ES-I3 (cell line): ENCODE measurements around the gene COL20A1.

Experiments used
- H3K36me3 ChIP-seq: 2 replicates; pipeline ENCODE4 v1.6.1; 2013; ENCODE audit warnings: mild to moderate bottlenecking, low read length, control low read depth, moderate library complexity; ENCODE audit not compliant: insufficient read depth
- H3K4me1 ChIP-seq: 2 replicates; pipeline ENCODE4 v1.6.1; 2013; ENCODE audit warnings: mild to moderate bottlenecking, control low read depth, low read length; ENCODE audit not compliant: insufficient read depth
- H3K9ac ChIP-seq: 2 replicates; pipeline ENCODE4 v1.6.1; 2013; ENCODE audit warnings: low read depth, mild to moderate bottlenecking, low read length, moderate library complexity
- H3K9me3 ChIP-seq: 2 replicates; pipeline ENCODE4 v1.6.1; 2013; ENCODE audit warnings: mild to moderate bottlenecking, low read length, moderate library complexity; ENCODE audit not compliant: control insufficient read depth, insufficient read depth

Gene COL20A1

GRCh38 chr20:63311186-63311832 lies 18.3 kb downstream of the COL20A1 start:
- no peaks in the 10 kb centered on the region for H3K4me1 ChIP-seq
- H3K36me3 ChIP-seq = no peaks in the 10 kb centered on the region
- H3K9ac ChIP-seq = no peak overlapping the region
- H3K9me3 ChIP-seq = no peaks in the 10 kb centered on the region

- Histone ChIP-seq H3K4me1 (no peaks in the 10 kb centered on the region), H3K36me3 (no peaks in the 10 kb centered on the region), H3K9me3 (no peaks in the 10 kb centered on the region), H3K9ac (no peak overlapping the region)
These were observed 18.9 kb downstream of the COL20A1 start for GRCh38 chr20:63311833-63312243.

GRCh38 chr20:63312273-63312672 lies 19.3 kb downstream of the COL20A1 start:
- Histone ChIP-seq H3K36me3 (no peaks in the 10 kb centered on the region), H3K9me3 (no peaks in the 10 kb centered on the region)

GRCh38 chr20:63312690-63313348 lies 19.8 kb downstream of the COL20A1 start:
- H3K9ac ChIP-seq = no peak overlapping the region

More at GRCh38 chr20:63312273-63312672, 19.3 kb downstream of the COL20A1 start:
- Histone ChIP-seq H3K4me1 (no peaks in the 10 kb centered on the region), H3K9ac (no peak overlapping the region)

GRCh38 chr20:63313349-63314014 lies 20.5 kb downstream of the COL20A1 start:
- no peaks in the 10 kb centered on the region for H3K4me1 ChIP-seq
- no peaks in the 10 kb centered on the region for H3K9me3 ChIP-seq
- no peaks in the 10 kb centered on the region for H3K36me3 ChIP-seq
- no peak overlapping the region for H3K9ac ChIP-seq

More at GRCh38 chr20:63312690-63313348, 19.8 kb downstream of the COL20A1 start:
- H3K36me3 ChIP-seq = no peaks in the 10 kb centered on the region
- no peaks in the 10 kb centered on the region for H3K9me3 ChIP-seq
- no peaks in the 10 kb centered on the region for H3K4me1 ChIP-seq

GRCh38 chr20:63314015-63314471 lies 21.1 kb downstream of the COL20A1 start:
- Histone ChIP-seq H3K9ac (no peak overlapping the region), H3K4me1 (no peaks in the 10 kb centered on the region), H3K36me3 (no peaks in the 10 kb centered on the region), H3K9me3 (no peaks in the 10 kb centered on the region)

GRCh38 chr20:63314566-63315239 lies 21.7 kb downstream of the COL20A1 start:
- Histone ChIP-seq H3K9me3 (no peaks in the 10 kb centered on the region), H3K4me1 (no peaks in the 10 kb centered on the region), H3K9ac (no peak overlapping the region), H3K36me3 (no peaks in the 10 kb centered on the region)

- H3K9ac ChIP-seq = no peak overlapping the region
- no peaks in the 10 kb centered on the region for H3K9me3 ChIP-seq
- no peaks in the 10 kb centered on the region for H3K4me1 ChIP-seq
- no peaks in the 10 kb centered on the region for H3K36me3 ChIP-seq
These were observed 22.3 kb downstream of the COL20A1 start for GRCh38 chr20:63315240-63315689.

- Histone ChIP-seq H3K9me3 (no peaks in the 10 kb centered on the region), H3K4me1 (no peaks in the 10 kb centered on the region), H3K36me3 (no peaks in the 10 kb centered on the region), H3K9ac (no peak overlapping the region)
These were observed 22.9 kb downstream of the COL20A1 start for GRCh38 chr20:63315731-63316491.

- no peaks in the 10 kb centered on the region for H3K9me3 ChIP-seq
- no peaks in the 10 kb centered on the region for H3K4me1 ChIP-seq
- H3K9ac ChIP-seq = no peak overlapping the region
- H3K36me3 ChIP-seq = no peaks in the 10 kb centered on the region
These were observed 23.5 kb downstream of the COL20A1 start for GRCh38 chr20:63316502-63316921.

GRCh38 chr20:63317061-63317460 lies 24.1 kb downstream of the COL20A1 start:
- Histone ChIP-seq H3K36me3 (no peaks in the 10 kb centered on the region), H3K4me1 (no peaks in the 10 kb centered on the region)

GRCh38 chr20:63317601-63318291 lies 24.8 kb downstream of the COL20A1 start:
- H3K36me3 ChIP-seq = no peaks in the 10 kb centered on the region
- H3K9me3 ChIP-seq = no peaks in the 10 kb centered on the region
- H3K4me1 ChIP-seq = no peaks in the 10 kb centered on the region
- no peak overlapping the region for H3K9ac ChIP-seq

More at GRCh38 chr20:63317061-63317460, 24.1 kb downstream of the COL20A1 start:
- no peaks in the 10 kb centered on the region for H3K9me3 ChIP-seq
- no peak overlapping the region for H3K9ac ChIP-seq

- Histone ChIP-seq H3K9me3 (no peaks in the 10 kb centered on the region), H3K9ac (no peak overlapping the region), H3K4me1 (no peaks in the 10 kb centered on the region), H3K36me3 (no peaks in the 10 kb centered on the region)
These were observed 25.6 kb downstream of the COL20A1 start for GRCh38 chr20:63318391-63319163.
